Spinal cord (tissue), 10 donors: ENCODE results near the gene STAC2. TPM values are rescaled to one million over a fixed set of nuclear protein-coding genes. Genes with fewer than 3 reads are reported as not detected.
"Not testable (repeated sequence)": the region's sequence is repeated elsewhere in the genome, so short reads cannot be mapped to it uniquely, and the experiment has no call there.

Experiments
- DNase-seq, 6 donors: peaks; one replicate each; pipeline versions ENCODE4 v3.0.0 to v3.0.0-alpha.2; 2013 to 2015; ENCODE audit warnings: low spot score in 6 of 6, low read depth in 4 of 6
- H3K27ac ChIP-seq: one replicate; pipeline ENCODE4 v1.5.1; 2013; ENCODE audit warnings: low read depth, low read length, control low read depth
- H3K27me3 ChIP-seq: one replicate; pipeline ENCODE4 v1.6.1; 2013; ENCODE audit warnings: low read length; ENCODE audit not compliant: control insufficient read depth, insufficient read depth
- H3K36me3 ChIP-seq: one replicate; pipeline ENCODE4 v1.6.1; 2013; ENCODE audit warnings: low read length; ENCODE audit not compliant: control insufficient read depth, insufficient read depth
- H3K4me1 ChIP-seq: one replicate; pipeline ENCODE4 v1.6.1; 2013; ENCODE audit warnings: low read length; ENCODE audit not compliant: control insufficient read depth, insufficient read depth
- H3K4me3 ChIP-seq: one replicate; pipeline ENCODE4 v1.5.1; 2013; ENCODE audit warnings: low read depth, low read length, control low read depth
- H3K9me3 ChIP-seq: one replicate; pipeline ENCODE4 v1.6.1; 2013; ENCODE audit warnings: low read length; ENCODE audit not compliant: control insufficient read depth, insufficient read depth
- WGBS: methylation state at CpG from one replicate; pipeline ENCODE4 v1.1.5; 2013; ENCODE audit warnings: missing lambda C conversion rate; ENCODE audit not compliant: insufficient coverage; 5-methylcytosine and 5-hydroxymethylcytosine counted together
- polyA plus RNA-seq, 2 donors: library from polyadenylated mRNA; unstranded; fragments of 120-200 nt; gene quantifications; one replicate each; pipeline ENCODE4 v1.2.1, GENCODE V29; 2013; ENCODE audit not compliant: insufficient read length in 2 of 2
- total RNA-seq, 2 donors: library from RNA; depleted of rRNA in 1 of 2; stranded (reverse); fragments of 120-200 nt in 1 of 2; fragments of >200 nt in 1 of 2; gene quantifications; one replicate each; pipeline versions ENCODE4 v1.2.3 to v1.2.4, GENCODE V29; 2013 to 2014
- donor health status: healthy.

STAC2 gene
- total and polyA plus RNA-seq, 4 donors = 0.83 to 17.1 (median 8.7) TPM

- H3K27ac ChIP-seq = no peak overlapping the region
- H3K9me3 ChIP-seq = no peaks in the 10 kb centered on the region
- no peaks in the 10 kb centered on the region for H3K27me3 ChIP-seq
- 52% methylated on average over 32 of the region's 35 CpGs for WGBS
- H3K4me1 ChIP-seq = peaks cover 22% of the 10 kb centered on the region
- H3K4me3 ChIP-seq = no peak overlapping the region
- DNase-seq = peak in 3 of 6 donors; percentile 60 to 86 (median 85)
- H3K36me3 ChIP-seq = peaks cover 58% of the 10 kb centered on the region
Measured at GRCh38 chr17:39174920-39175694, 50.6 kb downstream of the STAC2 start.

DNA sequence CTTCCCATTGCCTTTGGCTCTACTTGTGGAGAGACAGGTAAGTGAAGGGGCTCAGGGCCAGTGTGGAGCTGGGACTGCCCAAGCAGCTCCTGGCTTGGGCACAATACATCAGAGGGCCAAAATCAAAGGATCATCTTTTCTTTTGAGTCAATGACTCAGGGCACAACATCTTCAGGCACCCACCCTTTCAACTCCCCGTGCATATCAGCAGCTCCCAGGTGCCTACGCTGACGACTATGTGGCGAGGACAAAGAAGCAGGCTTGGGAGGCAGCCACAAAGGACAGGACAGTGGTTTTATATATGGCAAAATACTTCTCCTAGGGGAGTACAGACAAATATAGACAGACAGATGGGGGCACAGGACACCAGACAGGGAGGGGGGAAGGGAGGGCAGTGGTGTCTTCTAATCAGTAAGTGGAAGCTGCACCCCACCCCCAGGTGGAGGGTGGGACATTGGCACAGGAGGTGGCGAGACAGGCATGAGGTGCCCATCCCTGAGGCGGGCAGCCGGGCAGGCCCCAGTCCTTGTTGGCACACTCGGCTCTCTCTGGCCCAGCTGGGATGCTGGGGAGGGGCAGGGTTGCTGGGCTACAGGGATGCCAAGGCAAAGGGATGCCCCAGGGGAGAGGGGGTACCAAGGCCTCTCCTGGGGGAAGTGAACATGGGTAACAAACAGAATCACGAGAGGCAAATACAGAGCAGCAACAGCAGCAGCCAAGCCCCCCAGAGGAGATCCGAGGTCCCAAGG is 52.0 kb downstream of the STAC2 start:
- Histone ChIP-seq H3K27me3 (no peaks in the 10 kb centered on the region), H3K27ac (no peak overlapping the region), H3K4me3 (no peak overlapping the region), H3K36me3 (peaks cover 49% of the 10 kb centered on the region), H3K4me1 (peaks cover 22% of the 10 kb centered on the region), H3K9me3 (no peaks in the 10 kb centered on the region)
- DNase-seq = peak in 1 of 6 donors; percentile 35
- WGBS = 46% methylated on average over 9 of the region's 10 CpGs

DNA sequence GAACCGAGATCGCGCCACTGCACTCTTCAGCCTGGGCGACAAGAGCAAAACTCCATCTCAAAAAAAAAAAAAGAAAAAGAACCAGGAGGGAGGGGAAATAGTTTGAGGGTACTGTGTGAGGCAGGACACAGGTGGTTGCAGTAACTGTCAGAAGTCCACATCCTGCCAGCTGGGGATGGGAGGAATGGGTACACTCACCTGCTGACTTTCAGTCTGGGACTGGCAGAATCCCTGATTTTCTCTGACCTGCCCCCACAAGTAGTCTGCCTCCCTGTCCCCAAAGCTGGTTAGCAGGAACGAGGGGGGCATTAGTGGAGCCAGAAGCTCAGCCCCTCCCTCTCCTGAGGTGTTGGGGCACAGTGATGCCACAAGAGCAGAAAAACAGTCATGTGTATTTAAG is 52.7 kb downstream of the STAC2 start:
- H3K27ac ChIP-seq = no peak overlapping the region
- H3K9me3 ChIP-seq = no peaks in the 10 kb centered on the region
- H3K4me3 ChIP-seq = no peak overlapping the region
- peaks cover 44% of the 10 kb centered on the region for H3K36me3 ChIP-seq
- no peak for DNase-seq
- H3K27me3 ChIP-seq = no peaks in the 10 kb centered on the region
- WGBS = no CpG with 5 or more reads among the region's 5 CpGs
- H3K4me1 ChIP-seq = peaks cover 22% of the 10 kb centered on the region

DNA sequence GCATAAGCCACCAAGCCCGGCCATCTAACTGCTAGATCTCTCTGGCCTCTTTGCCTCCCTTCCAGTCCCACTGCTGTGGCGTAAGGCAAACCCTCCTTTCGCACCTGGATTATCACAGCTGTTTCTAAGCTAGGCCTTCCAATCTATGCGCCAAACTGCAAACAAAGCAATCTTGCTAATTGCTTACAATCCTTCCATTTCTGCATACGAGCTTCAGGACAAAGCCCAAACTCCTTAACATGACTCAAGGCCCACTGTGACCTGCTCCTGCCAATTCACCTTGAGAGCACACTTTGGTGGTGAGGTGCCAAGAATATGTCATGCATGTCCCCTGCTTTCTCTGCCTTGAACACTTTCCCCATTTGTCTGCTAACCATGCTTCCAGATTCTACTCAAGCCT is 53.8 kb downstream of the STAC2 start:
- peaks cover 8% of the 10 kb centered on the region for H3K27me3 ChIP-seq
- 88% methylated on average over 4 of the region's 5 CpGs for WGBS
- DNase-seq = no peak

DNA sequence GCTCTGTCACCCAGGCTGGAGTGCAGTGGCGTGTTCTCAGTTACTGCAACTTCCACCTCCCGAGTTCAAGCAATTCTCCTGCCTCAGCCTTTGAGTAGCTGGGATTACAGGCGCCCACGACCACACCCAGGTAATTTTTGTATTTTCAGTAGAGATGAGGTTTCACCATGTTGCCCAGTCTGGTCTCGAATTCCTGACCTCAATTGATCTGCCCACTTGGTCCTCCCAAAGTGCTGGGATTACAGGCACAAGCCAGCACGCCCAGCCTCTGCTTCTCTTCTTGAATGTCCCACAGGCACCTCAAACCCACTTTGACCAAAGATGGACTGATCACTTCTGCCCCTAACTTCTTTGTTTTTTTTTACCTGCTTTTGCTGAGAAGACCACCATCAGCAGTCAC is 55.2 kb downstream of the STAC2 start:
- Histone ChIP-seq H3K9me3 (no peaks in the 10 kb centered on the region), H3K4me3 (no peak overlapping the region), H3K4me1 (peaks cover 33% of the 10 kb centered on the region), H3K27ac (no peak overlapping the region), H3K36me3 (peaks cover 19% of the 10 kb centered on the region), H3K27me3 (peaks cover 21% of the 10 kb centered on the region)
- 95% methylated on average over 4 of the region's 6 CpGs for WGBS
- no peak for DNase-seq

More for the DNA sequence above, 53.8 kb downstream of the STAC2 start:
- H3K4me1 ChIP-seq = peaks cover 22% of the 10 kb centered on the region
- no peaks in the 10 kb centered on the region for H3K9me3 ChIP-seq
- no peak overlapping the region for H3K27ac ChIP-seq
- no peak overlapping the region for H3K4me3 ChIP-seq
- H3K36me3 ChIP-seq = peaks cover 33% of the 10 kb centered on the region

GRCh38 chr17:39170109-39170508 is 55.6 kb downstream of the STAC2 start:
- peaks cover 34% of the 10 kb centered on the region for H3K4me1 ChIP-seq
- 79% methylated on average over 3 of the region's 4 CpGs for WGBS
- DNase-seq = no peak
- H3K9me3 ChIP-seq = no peaks in the 10 kb centered on the region
- H3K4me3 ChIP-seq = no peak overlapping the region
- no peak overlapping the region for H3K27ac ChIP-seq
- H3K36me3 ChIP-seq = peaks cover 14% of the 10 kb centered on the region
- H3K27me3 ChIP-seq = peaks cover 26% of the 10 kb centered on the region

GRCh38 chr17:39169518-39169917 is 56.2 kb downstream of the STAC2 start:
- 100% methylated on average over 2 of the region's 3 CpGs for WGBS
- H3K27me3 ChIP-seq = peaks cover 32% of the 10 kb centered on the region

DNA sequence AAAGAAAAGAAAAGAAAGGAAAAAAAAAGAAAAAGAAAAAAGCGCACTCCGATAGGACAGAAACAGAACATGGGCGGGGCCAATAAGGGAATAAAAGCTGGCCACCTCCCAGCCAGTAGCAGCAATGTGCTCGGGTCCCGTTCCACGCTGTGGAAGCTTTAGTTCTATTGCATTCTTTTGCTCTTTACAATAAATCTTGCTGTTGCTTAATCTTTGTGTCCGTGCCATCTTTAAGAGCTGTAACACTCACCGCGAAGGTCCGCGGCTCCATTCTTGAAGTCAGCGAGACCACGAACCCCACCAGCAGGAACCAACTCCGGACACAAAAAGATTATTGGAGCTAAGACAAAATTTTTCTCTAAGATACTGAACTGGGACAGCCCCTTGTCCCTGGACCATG is 56.6 kb downstream of the STAC2 start:
- DNase-seq = no peak
- Histone ChIP-seq H3K36me3 (peaks cover 4% of the 10 kb centered on the region), H3K27ac (no peak overlapping the region), H3K4me1 (peaks cover 32% of the 10 kb centered on the region), H3K4me3 (no peak overlapping the region), H3K27me3 (peaks cover 34% of the 10 kb centered on the region), H3K9me3 (no peaks in the 10 kb centered on the region)
- WGBS = 62% methylated on average over 14 of the region's 14 CpGs

More at GRCh38 chr17:39169518-39169917, 56.2 kb downstream of the STAC2 start:
- no peak overlapping the region for H3K27ac ChIP-seq
- peaks cover 8% of the 10 kb centered on the region for H3K36me3 ChIP-seq
- DNase-seq = no peak
- H3K4me3 ChIP-seq = no peak overlapping the region
- H3K4me1 ChIP-seq = peaks cover 34% of the 10 kb centered on the region
- no peaks in the 10 kb centered on the region for H3K9me3 ChIP-seq

- WGBS = 98% methylated on average over 7 of the region's 10 CpGs
- H3K36me3 ChIP-seq, H3K9me3 ChIP-seq, H3K27ac ChIP-seq, H3K4me3 ChIP-seq, DNase-seq: not testable (repeated sequence)
- Histone ChIP-seq H3K4me1 (peaks cover 26% of the 10 kb centered on the region), H3K27me3 (peaks cover 34% of the 10 kb centered on the region)
Measured at GRCh38 chr17:39168503-39168902, 57.2 kb downstream of the STAC2 start.
